ENCODE data around the gene ATP8A1.

The ATP8A1 gene

DNA sequence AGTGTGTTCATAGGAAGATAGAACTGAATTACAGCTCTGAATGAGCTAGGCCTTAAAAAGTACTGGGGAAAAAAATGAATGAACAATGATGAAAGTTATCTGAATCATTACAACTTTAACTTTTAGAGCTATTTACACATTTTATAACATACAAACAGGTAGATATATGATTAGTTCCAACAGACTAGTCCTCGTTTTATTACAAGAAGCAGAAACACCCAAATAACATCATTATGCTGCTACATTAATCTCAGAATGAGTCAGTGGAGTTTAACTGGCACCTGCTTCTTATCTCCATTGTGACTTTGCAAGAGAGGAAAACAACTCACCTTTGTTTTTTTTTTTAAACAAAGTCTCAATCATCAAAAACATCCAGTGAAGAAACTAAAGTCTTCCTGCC lies 15.2 kb downstream of the ATP8A1 start:
- H3K4me3 ChIP-seq (ENCODE audit: low read depth, low read length): no peak overlapping the region
- TF ChIP-seq, protein P1, sequence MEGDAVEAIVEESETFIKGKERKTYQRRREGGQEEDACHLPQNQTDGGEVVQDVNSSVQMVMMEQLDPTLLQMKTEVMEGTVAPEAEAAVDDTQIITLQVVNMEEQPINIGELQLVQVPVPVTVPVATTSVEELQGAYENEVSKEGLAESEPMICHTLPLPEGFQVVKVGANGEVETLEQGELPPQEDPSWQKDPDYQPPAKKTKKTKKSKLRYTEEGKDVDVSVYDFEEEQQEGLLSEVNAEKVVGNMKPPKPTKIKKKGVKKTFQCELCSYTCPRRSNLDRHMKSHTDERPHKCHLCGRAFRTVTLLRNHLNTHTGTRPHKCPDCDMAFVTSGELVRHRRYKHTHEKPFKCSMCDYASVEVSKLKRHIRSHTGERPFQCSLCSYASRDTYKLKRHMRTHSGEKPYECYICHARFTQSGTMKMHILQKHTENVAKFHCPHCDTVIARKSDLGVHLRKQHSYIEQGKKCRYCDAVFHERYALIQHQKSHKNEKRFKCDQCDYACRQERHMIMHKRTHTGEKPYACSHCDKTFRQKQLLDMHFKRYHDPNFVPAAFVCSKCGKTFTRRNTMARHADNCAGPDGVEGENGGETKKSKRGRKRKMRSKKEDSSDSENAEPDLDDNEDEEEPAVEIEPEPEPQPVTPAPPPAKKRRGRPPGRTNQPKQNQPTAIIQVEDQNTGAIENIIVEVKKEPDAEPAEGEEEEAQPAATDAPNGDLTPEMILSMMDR (IDR thresholded peaks at IDR 0.05; ENCODE audit: borderline replicate concordance, insufficient read depth, low read depth, low read length): no peak

DNA sequence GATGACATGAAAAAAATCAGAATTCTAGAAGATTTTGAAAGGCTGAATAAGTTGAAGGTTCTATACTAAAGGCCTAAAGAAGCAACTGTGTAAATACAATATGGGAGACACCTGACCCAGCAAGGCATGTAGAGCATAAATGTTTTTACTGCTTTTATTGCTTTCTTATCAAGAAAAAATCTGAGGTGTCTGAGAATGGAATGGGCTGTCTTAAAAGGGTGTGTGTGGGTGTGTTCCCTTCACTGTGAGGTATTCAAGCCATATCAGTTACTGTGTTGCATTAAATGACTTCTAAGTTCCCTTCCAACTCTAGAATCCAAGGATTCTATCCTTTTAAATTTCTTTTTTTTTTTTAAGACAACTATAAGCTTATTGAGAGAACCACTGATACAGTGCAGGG lies 15.7 kb downstream of the ATP8A1 start:
- TF ChIP-seq, protein P1 (IDR thresholded peaks at IDR 0.05; ENCODE audit: borderline replicate concordance, insufficient read depth, low read depth, low read length): no peak
- no peak overlapping the region for H3K4me3 ChIP-seq (ENCODE audit: low read depth, low read length)

DNA sequence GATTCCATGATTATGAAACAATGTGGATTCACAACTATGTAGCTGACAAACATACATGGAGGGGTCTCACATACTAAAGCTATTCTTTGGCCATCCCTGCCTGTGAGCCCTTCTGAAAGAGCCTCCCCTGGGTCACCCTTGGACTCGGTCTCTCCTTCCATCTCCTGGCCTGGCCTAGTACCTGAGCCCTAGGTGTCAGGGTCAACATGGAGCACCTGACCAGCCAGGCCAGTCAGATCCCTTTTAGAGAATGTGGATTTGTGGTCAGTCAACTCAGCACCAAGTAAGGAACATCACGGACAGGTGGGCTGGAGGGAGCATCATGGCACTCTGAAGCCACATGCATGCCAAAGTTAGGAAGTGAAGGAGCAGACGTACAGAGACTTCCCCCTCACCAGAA lies 16.3 kb downstream of the ATP8A1 start:
- TF ChIP-seq, protein P1 (IDR thresholded peaks at IDR 0.05; ENCODE audit: borderline replicate concordance, insufficient read depth, low read depth, low read length): no peak
- peak overlapping the region; percentile 24 for H3K4me3 ChIP-seq (ENCODE audit: low read depth, low read length)

DNA sequence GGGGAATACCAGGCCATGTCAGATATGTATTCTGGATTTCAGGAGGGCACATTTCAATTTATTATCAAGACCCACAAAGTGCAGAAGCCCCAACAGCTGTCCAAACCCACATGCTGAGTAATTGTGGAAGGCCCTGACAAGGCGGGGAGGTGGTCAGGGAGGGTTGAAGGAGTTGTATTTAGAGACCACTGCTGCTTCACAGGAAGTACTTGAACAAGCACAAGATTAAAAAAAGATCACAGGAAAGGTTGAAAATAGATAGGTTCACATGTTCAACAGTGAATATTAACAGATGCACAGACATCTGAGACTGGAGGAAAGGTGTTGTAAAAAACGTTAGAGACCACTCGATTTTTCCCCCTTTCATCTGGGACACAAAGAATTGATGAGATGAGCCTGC lies 17.9 kb downstream of the ATP8A1 start:
- peak overlapping the region; percentile 27 for H3K4me3 ChIP-seq (ENCODE audit: low read depth, low read length)
- TF ChIP-seq, protein P1 (IDR thresholded peaks at IDR 0.05; ENCODE audit: borderline replicate concordance, insufficient read depth, low read depth, low read length): no peak

DNA sequence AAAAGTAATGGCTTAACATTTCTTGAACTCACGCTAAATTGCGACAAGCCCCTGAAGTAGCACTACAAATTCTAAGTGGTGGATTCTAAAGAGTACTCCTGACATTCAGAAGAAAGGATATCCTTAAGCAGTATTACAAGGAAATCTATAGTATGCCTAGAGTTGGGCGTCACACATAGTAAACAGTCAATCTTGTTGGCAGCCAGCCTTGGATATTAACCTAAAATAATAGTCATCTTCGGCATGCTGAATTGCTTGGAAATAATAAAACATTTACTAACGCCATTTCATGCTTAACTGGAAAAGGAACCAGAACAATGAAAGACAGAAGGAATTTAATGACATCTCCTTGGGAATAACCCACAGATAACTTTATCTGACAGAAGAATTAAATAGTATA lies 18.6 kb downstream of the ATP8A1 start:
- TF ChIP-seq, protein P1 (IDR thresholded peaks at IDR 0.05; ENCODE audit: borderline replicate concordance, insufficient read depth, low read depth, low read length): no peak
- H3K4me3 ChIP-seq (ENCODE audit: low read depth, low read length): no peak overlapping the region

DNA sequence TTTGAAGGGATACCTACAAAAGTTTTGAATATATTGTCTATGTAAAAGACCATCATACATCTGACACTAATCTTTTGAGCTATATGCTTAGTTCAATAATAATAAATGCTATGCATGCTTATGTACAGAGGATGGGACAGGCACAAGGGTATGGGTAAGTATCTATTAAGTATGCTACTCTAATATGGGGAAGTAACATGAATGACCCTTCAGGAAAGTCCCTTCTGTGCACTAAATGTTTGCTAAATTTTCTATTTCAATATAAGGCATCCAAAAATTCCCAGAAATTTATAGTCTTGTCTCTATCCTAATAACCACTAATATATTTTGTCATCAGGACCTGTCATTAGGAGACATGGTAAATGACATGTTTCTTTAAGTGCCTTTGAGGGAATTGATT lies 19.0 kb downstream of the ATP8A1 start:
- no peak overlapping the region for H3K4me3 ChIP-seq (ENCODE audit: low read depth, low read length)
- TF ChIP-seq, protein P1 (IDR thresholded peaks at IDR 0.05; ENCODE audit: borderline replicate concordance, insufficient read depth, low read depth, low read length): no peak

DNA sequence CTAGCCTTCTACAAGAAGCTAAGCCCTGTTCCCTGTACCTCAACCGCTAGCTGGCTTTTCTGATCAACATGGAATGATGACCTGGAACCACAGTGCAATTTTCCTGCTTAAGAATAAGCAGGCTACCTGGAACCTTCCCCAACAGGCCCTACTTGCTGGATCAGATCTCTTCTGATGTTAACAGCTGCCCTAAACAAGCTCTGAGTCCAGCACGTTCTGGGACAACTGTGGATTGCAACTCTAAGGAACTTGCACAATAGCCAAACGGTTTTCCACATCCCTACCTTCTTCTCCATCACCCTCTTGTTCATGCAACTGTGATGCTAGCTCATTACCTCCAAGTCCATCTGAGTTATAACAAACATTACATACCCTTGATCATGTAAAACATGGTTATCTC lies 19.8 kb downstream of the ATP8A1 start:
- TF ChIP-seq, protein P1 (IDR thresholded peaks at IDR 0.05; ENCODE audit: borderline replicate concordance, insufficient read depth, low read depth, low read length): no peak
- H3K4me3 ChIP-seq (ENCODE audit: low read depth, low read length): no peak overlapping the region

Data from GM12875 (cell line).